Karpas-422 (cell line): ENCODE measurements around the gene SEMA5B. TPM values are rescaled to one million over a fixed set of nuclear protein-coding genes. Genes with fewer than 3 reads are reported as not detected.

Source experiments
- DNase-seq: peaks from one replicate; pipeline ENCODE4 v3.0.0-alpha.2; 2015
- H2AFZ ChIP-seq: fragments of 200-600 bp; sonication (generic); 2 replicates; pipeline ENCODE4 v1.6.1; 2014; ENCODE audit warnings: antibody characterized with exemption, low read length, mixed read lengths
- H3K27ac ChIP-seq: fragments of 200-600 bp; sonication (generic); 2 replicates; pipeline ENCODE4 v1.5.1; 2014; ENCODE audit warnings: mild to moderate bottlenecking, low read length, moderate library complexity
- H3K27me3 ChIP-seq: fragments of 200-600 bp; sonication (generic); 2 replicates; pipeline ENCODE4 v1.6.1; 2014; ENCODE audit warnings: low read length, mixed read lengths
- H3K36me3 ChIP-seq: fragments of 200-600 bp; sonication (generic); 2 replicates; pipeline ENCODE4 v1.6.1; 2014; ENCODE audit warnings: low read length, mixed read lengths; ENCODE audit not compliant: insufficient read depth
- H3K4me1 ChIP-seq: fragments of 200-600 bp; sonication (generic); 2 replicates; pipeline ENCODE4 v1.6.1; 2014; ENCODE audit warnings: mild to moderate bottlenecking, low read length, mixed read lengths
- H3K4me2 ChIP-seq: fragments of 200-600 bp; sonication (generic); 2 replicates; pipeline ENCODE4 v1.6.1; 2014; ENCODE audit warnings: low read length, low read depth, mild to moderate bottlenecking; ENCODE audit not compliant: poor library complexity, severe bottlenecking
- H3K4me3 ChIP-seq: fragments of 200-600 bp; sonication (generic); 2 replicates; pipeline ENCODE4 v1.5.1; 2014; ENCODE audit warnings: mild to moderate bottlenecking, antibody characterized with exemption, low read length, mixed read lengths
- H3K79me2 ChIP-seq: fragments of 200-600 bp; sonication (generic); 2 replicates; pipeline ENCODE4 v1.6.1; 2014; ENCODE audit warnings: mild to moderate bottlenecking, low read length, mixed read lengths
- H3K9ac ChIP-seq: fragments of 200-600 bp; sonication (generic); 2 replicates; pipeline ENCODE4 v1.6.0; 2014; ENCODE audit warnings: low read length
- H3K9me2 ChIP-seq: fragments of 200-600 bp; sonication (generic), shearing (Covaris generic); replicated peaks from 2 replicates; pipeline ENCODE4 v1.6.0; 2014; ENCODE audit warnings: mild to moderate bottlenecking, low read length, moderate library complexity; ENCODE audit not compliant: insufficient read depth
- H3K9me3 ChIP-seq: fragments of 300-700, 200-600 bp; sonication (generic); 2 replicates; pipeline ENCODE4 v1.6.1; 2014; ENCODE audit warnings: low read length, mixed read lengths
- H4K20me1 ChIP-seq: fragments of 200-600 bp; sonication (generic); 2 replicates; pipeline ENCODE4 v1.6.1; 2014; ENCODE audit warnings: mild to moderate bottlenecking, antibody characterized with exemption, low read length, low read depth; ENCODE audit not compliant: insufficient read depth
- total RNA-seq: library from RNA; depleted of rRNA; stranded (reverse); fragments of >200 nt; shearing (Covaris generic); gene quantifications from 2 replicates; pipeline ENCODE4 v1.2.3, GENCODE V29; 2014; ENCODE audit warnings: low replicate concordance; rRNA removed

SEMA5B gene, protein sequence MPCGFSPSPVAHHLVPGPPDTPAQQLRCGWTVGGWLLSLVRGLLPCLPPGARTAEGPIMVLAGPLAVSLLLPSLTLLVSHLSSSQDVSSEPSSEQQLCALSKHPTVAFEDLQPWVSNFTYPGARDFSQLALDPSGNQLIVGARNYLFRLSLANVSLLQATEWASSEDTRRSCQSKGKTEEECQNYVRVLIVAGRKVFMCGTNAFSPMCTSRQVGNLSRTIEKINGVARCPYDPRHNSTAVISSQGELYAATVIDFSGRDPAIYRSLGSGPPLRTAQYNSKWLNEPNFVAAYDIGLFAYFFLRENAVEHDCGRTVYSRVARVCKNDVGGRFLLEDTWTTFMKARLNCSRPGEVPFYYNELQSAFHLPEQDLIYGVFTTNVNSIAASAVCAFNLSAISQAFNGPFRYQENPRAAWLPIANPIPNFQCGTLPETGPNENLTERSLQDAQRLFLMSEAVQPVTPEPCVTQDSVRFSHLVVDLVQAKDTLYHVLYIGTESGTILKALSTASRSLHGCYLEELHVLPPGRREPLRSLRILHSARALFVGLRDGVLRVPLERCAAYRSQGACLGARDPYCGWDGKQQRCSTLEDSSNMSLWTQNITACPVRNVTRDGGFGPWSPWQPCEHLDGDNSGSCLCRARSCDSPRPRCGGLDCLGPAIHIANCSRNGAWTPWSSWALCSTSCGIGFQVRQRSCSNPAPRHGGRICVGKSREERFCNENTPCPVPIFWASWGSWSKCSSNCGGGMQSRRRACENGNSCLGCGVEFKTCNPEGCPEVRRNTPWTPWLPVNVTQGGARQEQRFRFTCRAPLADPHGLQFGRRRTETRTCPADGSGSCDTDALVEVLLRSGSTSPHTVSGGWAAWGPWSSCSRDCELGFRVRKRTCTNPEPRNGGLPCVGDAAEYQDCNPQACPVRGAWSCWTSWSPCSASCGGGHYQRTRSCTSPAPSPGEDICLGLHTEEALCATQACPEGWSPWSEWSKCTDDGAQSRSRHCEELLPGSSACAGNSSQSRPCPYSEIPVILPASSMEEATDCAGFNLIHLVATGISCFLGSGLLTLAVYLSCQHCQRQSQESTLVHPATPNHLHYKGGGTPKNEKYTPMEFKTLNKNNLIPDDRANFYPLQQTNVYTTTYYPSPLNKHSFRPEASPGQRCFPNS
- not detected in 2 replicates for total RNA-seq

DNA sequence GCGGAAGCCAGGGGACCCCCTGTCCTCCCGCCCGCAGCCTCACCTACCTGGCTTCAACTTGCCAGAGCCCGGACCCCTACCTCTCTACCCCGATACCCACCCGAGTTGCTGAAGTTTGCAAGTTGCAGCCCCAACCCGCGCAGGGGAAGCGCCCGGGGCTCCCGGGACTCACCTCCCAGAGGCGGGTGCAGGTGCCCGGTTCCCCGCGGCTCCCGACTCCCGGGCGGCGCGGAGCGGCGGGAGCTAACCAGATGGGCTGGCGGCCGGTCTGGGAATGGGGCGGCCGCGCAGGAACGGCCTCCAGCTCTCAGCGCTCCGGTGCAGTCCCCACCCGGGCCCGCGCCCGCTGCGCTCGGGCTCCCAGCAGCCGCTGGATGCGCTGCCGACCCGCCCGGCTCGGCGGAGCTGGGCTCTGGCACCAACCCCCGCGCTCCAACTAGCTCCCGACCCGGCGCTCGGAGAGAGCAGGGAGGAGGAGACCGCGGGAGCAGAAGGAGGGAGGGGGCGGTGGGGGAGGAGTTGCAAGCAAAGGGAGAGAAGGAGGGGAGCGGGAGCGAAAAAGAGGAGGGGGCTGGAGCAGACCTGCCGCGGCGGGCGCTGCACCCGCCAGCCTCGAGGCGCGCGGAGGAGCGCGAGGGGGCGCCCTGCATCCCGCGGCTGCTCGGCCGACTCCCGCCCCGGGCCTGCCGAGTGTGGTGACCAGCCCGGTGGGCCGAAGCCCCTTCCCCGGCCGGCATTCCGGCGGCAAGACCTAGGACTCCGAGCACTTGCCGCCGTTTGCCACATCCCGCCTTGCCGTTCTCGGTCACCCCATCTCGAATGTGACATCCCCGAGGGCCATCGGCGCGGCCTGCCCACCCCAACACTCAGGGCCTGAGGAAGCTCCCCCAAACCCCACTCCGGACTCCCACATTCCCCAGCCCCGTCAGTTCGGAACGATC is at the start of gene SEMA5B:
SEMA5B (minus strand) TSS at position 472 of the 941 bp plus-strand sequence. CDS start 66,500 bp downstream, outside the sequence.
- no peak for DNase-seq
- Histone ChIP-seq H3K79me2 (no peaks in the 10 kb centered on the region), H4K20me1 (no peaks in the 10 kb centered on the region), H3K9ac (peak within 1 kb of the TSS; percentile 32; the same call in 1 of the 2 replicates), H3K4me3 (peak within 1 kb of the TSS; percentile 64), H3K4me1 (peaks cover 10% of the 10 kb centered on the region), H3K9me3 (no peaks in the 10 kb centered on the region), H3K27ac (no peak within 1 kb of the TSS), H3K27me3 (no peaks in the 10 kb centered on the region), H3K9me2 (no peaks in the 10 kb centered on the region), H3K4me2 (peak within 1 kb of the TSS; percentile 65), H3K36me3 (no peaks in the 10 kb centered on the region), H2AFZ (peak within 1 kb of the TSS; percentile 86)

- H3K79me2 ChIP-seq: peaks cover 63% of the 10 kb centered on the region
- DNase-seq: no peak
- no peaks in the 10 kb centered on the region for H3K36me3 ChIP-seq
- H3K4me3 ChIP-seq: no peak overlapping the region
- H3K9me2 ChIP-seq: no peaks in the 10 kb centered on the region
- H3K4me2 ChIP-seq: no peak overlapping the region
- no peak overlapping the region for H3K27ac ChIP-seq
- H3K9me3 ChIP-seq: no peaks in the 10 kb centered on the region
- no peaks in the 10 kb centered on the region for H3K27me3 ChIP-seq
- H4K20me1 ChIP-seq: peaks cover 26% of the 10 kb centered on the region; the same call in 1 of the 2 replicates
- H3K4me1 ChIP-seq: peaks cover 7% of the 10 kb centered on the region
- no peak overlapping the region for H3K9ac ChIP-seq
- H2AFZ ChIP-seq: no peak overlapping the region
These were observed 49.2 kb upstream of the SEMA5B start for GRCh38 chr3:123076496-123077418.

DNA sequence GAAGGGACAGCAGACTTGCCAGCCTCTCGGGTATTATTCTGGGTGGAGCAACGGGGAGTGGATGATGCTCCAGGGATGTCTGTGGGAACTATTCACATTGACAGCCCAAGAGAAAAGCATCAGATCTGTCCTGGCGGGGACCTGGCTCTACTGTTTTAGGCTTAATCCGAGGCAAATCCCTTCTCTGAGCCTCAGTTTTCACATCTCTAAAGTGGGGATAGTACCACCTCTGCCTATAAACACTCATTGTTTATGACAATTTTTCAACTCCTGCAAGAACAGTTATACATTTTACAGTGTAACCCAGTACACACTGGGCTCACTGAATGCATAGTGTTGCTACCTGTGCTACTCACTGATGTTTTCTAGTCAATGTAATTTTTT is 48.5 kb upstream of the SEMA5B start:
- H3K4me3 ChIP-seq: no peak overlapping the region
- H4K20me1 ChIP-seq: peaks cover 26% of the 10 kb centered on the region; the same call in 1 of the 2 replicates
- H3K79me2 ChIP-seq: peaks cover 63% of the 10 kb centered on the region
- H3K36me3 ChIP-seq: no peaks in the 10 kb centered on the region
- no peak overlapping the region for H3K4me2 ChIP-seq
- H3K27ac ChIP-seq: no peak overlapping the region
- no peak for DNase-seq
- H2AFZ ChIP-seq: no peak overlapping the region
- no peaks in the 10 kb centered on the region for H3K9me3 ChIP-seq
- no peak overlapping the region for H3K9ac ChIP-seq
- H3K4me1 ChIP-seq: peaks cover 10% of the 10 kb centered on the region
- no peaks in the 10 kb centered on the region for H3K27me3 ChIP-seq
- no peaks in the 10 kb centered on the region for H3K9me2 ChIP-seq

DNA sequence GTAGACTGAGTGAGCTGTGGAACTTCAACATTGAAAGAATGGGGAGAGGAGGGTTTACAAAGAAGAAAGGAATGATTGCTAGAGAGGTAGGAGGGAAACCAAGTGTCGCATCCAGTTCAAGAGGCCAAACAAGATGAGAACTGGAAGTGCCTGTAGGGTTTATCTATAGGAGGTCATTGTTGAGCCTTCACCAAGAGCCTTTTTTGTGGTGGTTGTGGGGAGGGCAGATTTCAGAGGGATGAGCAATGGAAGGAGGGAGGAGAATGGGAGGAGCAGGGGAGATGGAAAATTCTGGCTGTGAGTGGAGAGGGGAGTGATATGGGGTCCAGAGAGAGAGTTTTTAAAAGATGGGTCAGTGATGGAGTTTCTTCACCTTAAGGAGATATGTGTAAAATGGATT is 47.8 kb upstream of the SEMA5B start:
- Histone ChIP-seq H3K79me2 (peaks cover 64% of the 10 kb centered on the region), H3K4me2 (no peak overlapping the region), H3K9me2 (no peaks in the 10 kb centered on the region), H2AFZ (no peak overlapping the region), H3K36me3 (no peaks in the 10 kb centered on the region), H3K4me3 (no peak overlapping the region), H4K20me1 (peaks cover 24% of the 10 kb centered on the region; the same call in 1 of the 2 replicates), H3K4me1 (peaks cover 10% of the 10 kb centered on the region), H3K27ac (no peak overlapping the region), H3K27me3 (no peaks in the 10 kb centered on the region), H3K9me3 (no peaks in the 10 kb centered on the region), H3K9ac (no peak overlapping the region)
- no peak for DNase-seq

- DNase-seq: no peak
- no peak overlapping the region for H3K9ac ChIP-seq
These were observed 45.0 kb upstream of the SEMA5B start for GRCh38 chr3:123072564-123072963.

DNA sequence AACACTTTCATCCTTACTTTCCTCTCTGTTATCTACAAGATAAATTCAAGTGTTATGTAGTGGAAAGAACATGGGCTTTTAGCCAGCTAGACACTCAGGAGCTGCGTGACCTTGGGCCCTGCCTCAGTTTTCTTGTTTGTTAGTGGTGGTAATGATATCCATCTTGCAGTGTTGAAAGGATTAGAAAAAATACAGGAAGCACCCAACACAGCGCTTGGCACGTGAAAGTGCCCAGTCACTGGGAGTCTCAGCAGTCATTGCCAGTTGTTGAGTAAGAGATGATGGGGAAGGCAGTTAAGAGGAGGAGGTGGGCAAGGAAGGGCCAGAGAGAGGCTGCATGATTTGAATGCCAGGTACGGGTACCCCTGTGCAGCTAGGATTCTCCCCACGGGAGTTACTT is 44.6 kb upstream of the SEMA5B start:
- H3K4me3 ChIP-seq: no peak overlapping the region
- peaks cover 35% of the 10 kb centered on the region; the same call in 1 of the 2 replicates for H4K20me1 ChIP-seq
- H2AFZ ChIP-seq: no peak overlapping the region
- no peaks in the 10 kb centered on the region for H3K36me3 ChIP-seq
- H3K9me2 ChIP-seq: no peaks in the 10 kb centered on the region
- peaks cover 15% of the 10 kb centered on the region for H3K4me1 ChIP-seq
- DNase-seq: no peak
- H3K4me2 ChIP-seq: no peak overlapping the region
- H3K9ac ChIP-seq: no peak overlapping the region
- peaks cover 67% of the 10 kb centered on the region for H3K79me2 ChIP-seq
- no peak overlapping the region for H3K27ac ChIP-seq
- H3K9me3 ChIP-seq: no peaks in the 10 kb centered on the region
- H3K27me3 ChIP-seq: no peaks in the 10 kb centered on the region

More at GRCh38 chr3:123072564-123072963, 45.0 kb upstream of the SEMA5B start:
- Histone ChIP-seq H3K27me3 (no peaks in the 10 kb centered on the region), H3K4me2 (no peak overlapping the region), H4K20me1 (peaks cover 35% of the 10 kb centered on the region; the same call in 1 of the 2 replicates), H3K27ac (no peak overlapping the region), H3K4me3 (no peak overlapping the region), H3K9me2 (no peaks in the 10 kb centered on the region), H3K36me3 (no peaks in the 10 kb centered on the region), H3K79me2 (peaks cover 70% of the 10 kb centered on the region), H3K4me1 (peaks cover 15% of the 10 kb centered on the region), H2AFZ (no peak overlapping the region), H3K9me3 (no peaks in the 10 kb centered on the region)
